PFSK-1 (cell line): Measurements from ENCODE around the gene LDB2.

Source experiments
- FOXP2 ChIP-seq: optimal IDR thresholded peaks from 2 replicates; pipeline ENCODE3; 2011; ENCODE audit warnings: borderline replicate concordance, control low read depth, inconsistent platforms; ENCODE audit not compliant: insufficient read depth; ENCODE audit errors: extremely low read length, extremely low read depth
- POLR2AphosphoS5 ChIP-seq: IDR thresholded peaks from 2 replicates; pipeline ENCODE4 v1.6.1; 2012; ENCODE audit warnings: low read depth, mild to moderate bottlenecking, control low read depth, low read length, moderate library complexity
- SIN3A ChIP-seq: IDR thresholded peaks from 2 replicates; pipeline ENCODE4 v1.6.1; 2012; ENCODE audit warnings: mild to moderate bottlenecking, low read length, moderate library complexity, borderline replicate concordance; ENCODE audit not compliant: insufficient read depth
- TAF1 ChIP-seq: IDR thresholded peaks from 2 replicates; pipeline ENCODE4 v1.6.1; 2012; ENCODE audit warnings: low read length, control low read depth, borderline replicate concordance; ENCODE audit not compliant: insufficient read depth
- TF ChIP-seq, protein P1 (sequence below), 2 experiments: IDR thresholded peaks; 2 replicates each; pipeline versions ENCODE4 v1.6.1 to v1.8.0; 2011 to 2012; ENCODE audit warnings: low read depth in 2 of 2, low read length in 2 of 2, control low read depth in 1 of 2, inconsistent platforms in 1 of 2, mild to moderate bottlenecking in 1 of 2, moderate library complexity in 1 of 2; ENCODE audit not compliant: insufficient read depth in 1 of 2

The LDB2 gene

DNA sequence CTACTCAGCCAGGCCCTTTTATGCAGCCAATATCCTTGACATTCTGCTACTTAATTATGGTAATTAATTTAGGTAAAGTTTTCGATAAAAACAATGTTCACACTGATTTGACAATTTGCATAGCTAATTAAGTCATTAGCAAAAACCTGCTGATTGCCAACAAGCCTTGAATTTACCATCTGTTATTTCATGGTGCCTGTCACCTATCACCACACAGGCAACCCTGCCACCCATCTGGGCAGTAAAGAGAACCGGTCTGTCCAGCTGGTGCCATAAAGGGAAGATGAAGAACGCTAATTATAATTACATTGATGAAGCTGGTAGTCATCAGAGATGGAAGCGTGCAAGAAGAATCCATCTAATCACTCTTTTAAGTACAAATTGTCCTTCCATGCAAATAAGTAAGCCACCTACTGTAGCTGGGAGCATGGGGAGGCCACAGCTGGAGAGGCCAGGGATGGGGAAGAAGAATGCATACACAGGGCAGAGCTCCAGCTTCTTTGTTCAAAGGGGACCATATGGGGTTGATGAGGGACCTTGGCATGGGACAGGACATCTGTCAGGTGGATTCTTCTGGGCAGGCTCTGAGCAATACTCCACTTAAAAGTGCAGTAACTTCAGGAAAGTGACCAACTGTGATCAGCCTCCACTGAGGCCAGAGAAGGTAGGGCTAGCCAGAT is 394.9 kb downstream of the LDB2 start:
- TF ChIP-seq SIN3A (no peak), FOXP2 (no peak), POLR2AphosphoS5 (no peak), TAF1 (no peak)
- TF ChIP-seq, protein P1, sequence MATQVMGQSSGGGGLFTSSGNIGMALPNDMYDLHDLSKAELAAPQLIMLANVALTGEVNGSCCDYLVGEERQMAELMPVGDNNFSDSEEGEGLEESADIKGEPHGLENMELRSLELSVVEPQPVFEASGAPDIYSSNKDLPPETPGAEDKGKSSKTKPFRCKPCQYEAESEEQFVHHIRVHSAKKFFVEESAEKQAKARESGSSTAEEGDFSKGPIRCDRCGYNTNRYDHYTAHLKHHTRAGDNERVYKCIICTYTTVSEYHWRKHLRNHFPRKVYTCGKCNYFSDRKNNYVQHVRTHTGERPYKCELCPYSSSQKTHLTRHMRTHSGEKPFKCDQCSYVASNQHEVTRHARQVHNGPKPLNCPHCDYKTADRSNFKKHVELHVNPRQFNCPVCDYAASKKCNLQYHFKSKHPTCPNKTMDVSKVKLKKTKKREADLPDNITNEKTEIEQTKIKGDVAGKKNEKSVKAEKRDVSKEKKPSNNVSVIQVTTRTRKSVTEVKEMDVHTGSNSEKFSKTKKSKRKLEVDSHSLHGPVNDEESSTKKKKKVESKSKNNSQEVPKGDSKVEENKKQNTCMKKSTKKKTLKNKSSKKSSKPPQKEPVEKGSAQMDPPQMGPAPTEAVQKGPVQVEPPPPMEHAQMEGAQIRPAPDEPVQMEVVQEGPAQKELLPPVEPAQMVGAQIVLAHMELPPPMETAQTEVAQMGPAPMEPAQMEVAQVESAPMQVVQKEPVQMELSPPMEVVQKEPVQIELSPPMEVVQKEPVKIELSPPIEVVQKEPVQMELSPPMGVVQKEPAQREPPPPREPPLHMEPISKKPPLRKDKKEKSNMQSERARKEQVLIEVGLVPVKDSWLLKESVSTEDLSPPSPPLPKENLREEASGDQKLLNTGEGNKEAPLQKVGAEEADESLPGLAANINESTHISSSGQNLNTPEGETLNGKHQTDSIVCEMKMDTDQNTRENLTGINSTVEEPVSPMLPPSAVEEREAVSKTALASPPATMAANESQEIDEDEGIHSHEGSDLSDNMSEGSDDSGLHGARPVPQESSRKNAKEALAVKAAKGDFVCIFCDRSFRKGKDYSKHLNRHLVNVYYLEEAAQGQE (IDR thresholded peaks at IDR 0.05; ENCODE audit: insufficient read depth in 1 of 2, low read depth in 2 of 2, low read length in 2 of 2): no peak

GRCh38 chr4:16498978-16499377 is 399.5 kb downstream of the LDB2 start:
- TF ChIP-seq TAF1: no peak
- TF ChIP-seq SIN3A: no peak
- TF ChIP-seq, protein P1 (IDR thresholded peaks at IDR 0.05; ENCODE audit: insufficient read depth in 1 of 2, low read depth in 2 of 2, low read length in 2 of 2): no peak
- TF ChIP-seq FOXP2: no peak
- no peak for TF ChIP-seq POLR2AphosphoS5

DNA sequence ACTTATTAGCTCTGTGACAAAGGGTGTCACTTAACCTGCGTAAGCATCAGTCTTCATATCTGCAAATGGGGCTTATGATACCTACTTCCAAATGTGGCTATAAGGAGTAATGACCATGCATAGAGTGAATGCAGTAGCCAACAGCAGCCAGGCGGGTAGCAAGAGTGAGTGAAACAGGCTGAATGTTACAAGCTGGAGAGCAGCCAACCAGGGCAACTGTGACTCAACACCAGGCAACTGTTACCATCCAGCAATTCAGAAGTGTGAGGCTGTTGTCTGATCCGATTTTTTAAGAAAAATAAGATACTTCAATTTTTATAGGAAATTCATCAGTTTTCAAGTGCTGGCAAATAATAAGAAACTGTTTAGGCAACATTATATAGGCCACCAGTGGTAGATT is 401.9 kb downstream of the LDB2 start:
- TF ChIP-seq SIN3A (no peak), TAF1 (no peak), FOXP2 (no peak), POLR2AphosphoS5 (no peak)
- TF ChIP-seq, protein P1 (IDR thresholded peaks at IDR 0.05; ENCODE audit: insufficient read depth in 1 of 2, low read depth in 2 of 2, low read length in 2 of 2): no peak

- no peak for TF ChIP-seq FOXP2
- TF ChIP-seq POLR2AphosphoS5: no peak
- TF ChIP-seq SIN3A: no peak
- TF ChIP-seq TAF1: no peak
- TF ChIP-seq, protein P1 (IDR thresholded peaks at IDR 0.05; ENCODE audit: insufficient read depth in 1 of 2, low read depth in 2 of 2, low read length in 2 of 2): no peak
Observed at GRCh38 chr4:16492872-16493271, 405.6 kb downstream of the LDB2 start.

GRCh38 chr4:16489226-16489625 is 409.2 kb downstream of the LDB2 start:
- no peak for TF ChIP-seq FOXP2
- TF ChIP-seq TAF1: no peak
- no peak for TF ChIP-seq SIN3A
- no peak for TF ChIP-seq POLR2AphosphoS5
- TF ChIP-seq, protein P1 (IDR thresholded peaks at IDR 0.05; ENCODE audit: insufficient read depth in 1 of 2, low read depth in 2 of 2, low read length in 2 of 2): no peak
